GM12801 (cell line): ENCODE data around the gene CHD2.

ENCODE experiments used
- CTCF ChIP-seq: IDR thresholded peaks from one replicate; pipeline ENCODE4 v1.5.1; 2011; ENCODE audit warnings: control low read depth; ENCODE audit not compliant: insufficient read length; ENCODE audit errors: extremely low read depth

The CHD2 gene

GRCh38 chr15:92877416-92877815 is 22.7 kb upstream of the CHD2 start:
- TF ChIP-seq CTCF = no peak

GRCh38 chr15:92878593-92879053 is 21.5 kb upstream of the CHD2 start:
- no peak for TF ChIP-seq CTCF

GRCh38 chr15:92879949-92880725 is 20.0 kb upstream of the CHD2 start:
- no peak for TF ChIP-seq CTCF

- TF ChIP-seq CTCF = no peak
Measured at GRCh38 chr15:92880796-92881195, 19.3 kb upstream of the CHD2 start.

- no peak for TF ChIP-seq CTCF
Measured at GRCh38 chr15:92881211-92881754, 18.8 kb upstream of the CHD2 start.

- no peak for TF ChIP-seq CTCF
Measured at GRCh38 chr15:92881802-92882696, 18.1 kb upstream of the CHD2 start.

GRCh38 chr15:92882697-92883162 is 17.4 kb upstream of the CHD2 start:
- no peak for TF ChIP-seq CTCF
